MM.1S (cell line): ENCODE measurements around the gene HSP90AB1.

Experiments
- EZH2 ChIP-seq: fragments of 300-600 bp; sonication (generic); optimal IDR thresholded peaks from 2 replicates; pipeline ENCODE3; 2017; ENCODE audit warnings: low read depth, mild to moderate bottlenecking, antibody characterized with exemption, low read length, mixed read lengths
- EZH2phosphoT487 ChIP-seq: fragments of 300-600 bp; sonication (generic); IDR thresholded peaks from 2 replicates; pipeline ENCODE4 v1.6.1; 2018; ENCODE audit warnings: antibody characterized with exemption, low read length
- TF ChIP-seq, protein P1 (sequence below): fragments of 300-600 bp; sonication (generic); IDR thresholded peaks from 2 replicates; pipeline ENCODE4 v1.5.1; 2016; ENCODE audit warnings: antibody characterized with exemption, low read length, mixed read lengths

DNA sequence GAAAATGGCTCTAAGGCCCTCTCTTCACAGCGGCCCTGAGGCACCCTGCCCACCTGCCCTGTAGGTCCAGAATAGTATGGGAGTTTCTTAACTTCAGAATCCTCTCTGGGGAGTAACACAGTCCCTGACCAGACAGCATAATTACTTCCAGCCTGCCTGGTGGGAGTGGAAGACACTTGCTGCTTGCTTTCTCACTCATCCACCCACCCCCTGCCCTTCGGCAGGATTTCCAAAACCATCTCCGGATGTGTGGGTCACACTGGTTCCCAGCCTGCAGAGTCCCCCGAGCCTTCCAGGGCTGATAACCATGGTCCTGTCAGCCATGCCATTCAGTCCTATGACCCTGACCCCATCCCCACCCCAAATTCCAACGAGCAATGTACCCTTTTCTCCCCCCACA, 18.1 kb upstream of the HSP90AB1 start:
- TF ChIP-seq, protein P1, sequence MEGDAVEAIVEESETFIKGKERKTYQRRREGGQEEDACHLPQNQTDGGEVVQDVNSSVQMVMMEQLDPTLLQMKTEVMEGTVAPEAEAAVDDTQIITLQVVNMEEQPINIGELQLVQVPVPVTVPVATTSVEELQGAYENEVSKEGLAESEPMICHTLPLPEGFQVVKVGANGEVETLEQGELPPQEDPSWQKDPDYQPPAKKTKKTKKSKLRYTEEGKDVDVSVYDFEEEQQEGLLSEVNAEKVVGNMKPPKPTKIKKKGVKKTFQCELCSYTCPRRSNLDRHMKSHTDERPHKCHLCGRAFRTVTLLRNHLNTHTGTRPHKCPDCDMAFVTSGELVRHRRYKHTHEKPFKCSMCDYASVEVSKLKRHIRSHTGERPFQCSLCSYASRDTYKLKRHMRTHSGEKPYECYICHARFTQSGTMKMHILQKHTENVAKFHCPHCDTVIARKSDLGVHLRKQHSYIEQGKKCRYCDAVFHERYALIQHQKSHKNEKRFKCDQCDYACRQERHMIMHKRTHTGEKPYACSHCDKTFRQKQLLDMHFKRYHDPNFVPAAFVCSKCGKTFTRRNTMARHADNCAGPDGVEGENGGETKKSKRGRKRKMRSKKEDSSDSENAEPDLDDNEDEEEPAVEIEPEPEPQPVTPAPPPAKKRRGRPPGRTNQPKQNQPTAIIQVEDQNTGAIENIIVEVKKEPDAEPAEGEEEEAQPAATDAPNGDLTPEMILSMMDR = no peak
- no peak for TF ChIP-seq EZH2
- TF ChIP-seq EZH2phosphoT487 = no peak
